ENCODE measurements around the gene RPRD1B. TPM values are rescaled to one million over a fixed set of nuclear protein-coding genes. Genes with fewer than 3 reads are reported as not detected.

RPRD1B gene
- total RNA-seq, 2 experiments from 2014 or later: 54.8 to 55.7 TPM

DNA sequence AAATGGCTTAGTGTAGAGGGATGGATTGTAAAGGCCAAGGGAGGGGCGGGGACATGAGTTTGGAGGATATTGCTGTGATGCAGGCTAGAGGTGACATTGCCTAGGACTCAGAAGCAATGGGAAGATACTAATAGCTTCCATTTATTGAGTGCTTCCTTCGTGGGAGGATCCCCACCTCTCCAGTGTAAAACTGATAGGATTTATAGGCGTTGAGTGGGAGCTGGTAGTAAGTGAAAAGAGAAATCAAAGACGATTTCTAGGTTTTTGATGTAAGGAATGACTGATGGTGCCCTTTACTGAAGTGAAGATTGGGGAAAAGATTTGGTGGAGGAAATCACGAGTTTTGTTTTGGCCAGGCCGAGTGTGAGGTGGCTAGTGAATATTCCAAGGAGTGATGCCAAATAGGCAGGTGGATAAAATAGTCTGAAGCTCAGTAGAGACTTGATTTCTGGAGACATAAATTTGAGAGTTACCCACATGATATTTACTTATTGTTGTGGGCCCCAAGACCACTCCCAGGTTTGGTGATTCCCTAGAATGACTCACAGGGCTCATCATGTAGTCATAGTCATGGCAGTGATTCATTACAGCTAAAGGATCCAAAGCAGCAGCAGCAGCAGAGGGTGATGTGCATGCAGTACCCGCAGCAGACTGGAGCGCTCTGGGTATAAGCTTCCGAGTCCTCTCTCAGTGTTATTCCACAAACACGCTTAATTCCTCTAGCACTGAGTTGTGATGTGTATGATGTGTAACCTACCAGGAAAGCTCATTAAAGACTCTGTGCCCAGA is 10.2 kb downstream of the RPRD1B start:
- ATAC-seq (ENCODE audit: poor library complexity): no peak
- H3K27ac Mint-ChIP-seq: no peak overlapping the region
- Histone ChIP-seq H3K4me1 (ENCODE audit: insufficient read depth, low read length) (peaks cover 3% of the 10 kb centered on the region), H3K27me3 (ENCODE audit: control insufficient read depth in 1 of 2, insufficient read depth in 2 of 2, low read length in 2 of 2) (no peaks in the 10 kb centered on the region), H3K27ac (ENCODE audit: low read depth in 1 of 2, low read length in 2 of 2) (no peak overlapping the region), H3K4me3 (ENCODE audit: low read length) (no peak overlapping the region), H3K36me3 (ENCODE audit: insufficient read depth, low read length) (peaks cover 76% of the 10 kb centered on the region), H3K9me3 (ENCODE audit: control insufficient read depth in 1 of 2, insufficient read depth in 1 of 2, low read length in 2 of 2) (no peaks in the 10 kb centered on the region)
- H3K9me3 Mint-ChIP-seq: no peaks in the 10 kb centered on the region
- DNase-seq: peak in 3 of 14 experiments; percentile 17 to 36 (median 32)
- peaks cover 55% of the 10 kb centered on the region for H3K4me1 Mint-ChIP-seq (ENCODE audit: low read depth)
- no peak overlapping the region for H3K4me3 Mint-ChIP-seq
- peaks cover 91% of the 10 kb centered on the region for H3K36me3 Mint-ChIP-seq (ENCODE audit: low read depth)
- intact Hi-C loops (cut with DNase I, micrococcal nuclease): no loop called here
- no peaks in the 10 kb centered on the region for H3K27me3 Mint-ChIP-seq
- POLR2A ChIA-PET: interaction anchor here (1.8 kb wide), 1 partner anchor 10 kb away, joined by 7 read pairs; the partner anchor contains the start of genes RPRD1B and TTI1
- CTCF ChIA-PET: interaction anchor here (1.3 to 3.4 kb wide), 2 partner anchors 9 to 14 kb away, joined by 6 to 11 read pairs; no protein-coding TSS in a partner anchor
- TF ChIP-seq, protein P1, sequence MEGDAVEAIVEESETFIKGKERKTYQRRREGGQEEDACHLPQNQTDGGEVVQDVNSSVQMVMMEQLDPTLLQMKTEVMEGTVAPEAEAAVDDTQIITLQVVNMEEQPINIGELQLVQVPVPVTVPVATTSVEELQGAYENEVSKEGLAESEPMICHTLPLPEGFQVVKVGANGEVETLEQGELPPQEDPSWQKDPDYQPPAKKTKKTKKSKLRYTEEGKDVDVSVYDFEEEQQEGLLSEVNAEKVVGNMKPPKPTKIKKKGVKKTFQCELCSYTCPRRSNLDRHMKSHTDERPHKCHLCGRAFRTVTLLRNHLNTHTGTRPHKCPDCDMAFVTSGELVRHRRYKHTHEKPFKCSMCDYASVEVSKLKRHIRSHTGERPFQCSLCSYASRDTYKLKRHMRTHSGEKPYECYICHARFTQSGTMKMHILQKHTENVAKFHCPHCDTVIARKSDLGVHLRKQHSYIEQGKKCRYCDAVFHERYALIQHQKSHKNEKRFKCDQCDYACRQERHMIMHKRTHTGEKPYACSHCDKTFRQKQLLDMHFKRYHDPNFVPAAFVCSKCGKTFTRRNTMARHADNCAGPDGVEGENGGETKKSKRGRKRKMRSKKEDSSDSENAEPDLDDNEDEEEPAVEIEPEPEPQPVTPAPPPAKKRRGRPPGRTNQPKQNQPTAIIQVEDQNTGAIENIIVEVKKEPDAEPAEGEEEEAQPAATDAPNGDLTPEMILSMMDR (IDR thresholded peaks at IDR 0.05): no peak

DNA sequence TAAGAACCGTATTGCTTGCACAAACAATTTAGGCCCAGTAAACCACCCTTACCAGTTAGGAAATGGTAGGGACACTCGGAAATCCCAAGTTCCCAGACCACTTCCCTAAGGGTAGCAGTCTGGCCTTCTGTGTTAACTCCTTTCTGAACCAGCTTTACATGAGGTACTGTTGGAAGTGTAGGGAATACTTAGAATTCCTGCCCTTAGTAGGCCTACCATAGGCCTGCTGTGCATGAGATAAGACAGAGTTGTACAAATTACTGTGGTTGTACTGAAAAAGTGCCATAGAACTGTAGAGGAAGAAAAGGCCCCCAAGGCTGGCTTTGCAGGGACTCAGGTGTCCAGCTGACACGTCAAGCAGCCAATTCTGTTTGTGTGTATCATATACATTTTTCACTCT is 11.1 kb downstream of the RPRD1B start:
- TF ChIP-seq, protein P1 (IDR thresholded peaks at IDR 0.05): no peak
- Mint-ChIP-seq H3K9me3 (no peaks in the 10 kb centered on the region), H3K4me3 (no peak overlapping the region), H3K27ac (no peak overlapping the region), H3K27me3 (no peaks in the 10 kb centered on the region), H3K36me3 (ENCODE audit: low read depth) (peaks cover 90% of the 10 kb centered on the region), H3K4me1 (ENCODE audit: low read depth) (peaks cover 57% of the 10 kb centered on the region)
- intact Hi-C loops (cut with DNase I, micrococcal nuclease): no loop called here
- DNase-seq (no peak), ATAC-seq (ENCODE audit: poor library complexity) (no peak)
- Histone ChIP-seq H3K9me3 (ENCODE audit: control insufficient read depth in 1 of 2, insufficient read depth in 1 of 2, low read length in 2 of 2) (no peaks in the 10 kb centered on the region), H3K36me3 (ENCODE audit: insufficient read depth, low read length) (peaks cover 81% of the 10 kb centered on the region), H3K27me3 (ENCODE audit: control insufficient read depth in 1 of 2, insufficient read depth in 2 of 2, low read length in 2 of 2) (no peaks in the 10 kb centered on the region), H3K4me1 (ENCODE audit: insufficient read depth, low read length) (peaks cover 3% of the 10 kb centered on the region), H3K4me3 (ENCODE audit: low read length) (no peak overlapping the region), H3K27ac (ENCODE audit: low read depth in 1 of 2, low read length in 2 of 2) (no peak overlapping the region)
- POLR2A ChIA-PET: no interaction called here
- CTCF ChIA-PET: interaction anchor here (1.3 to 3.4 kb wide), 2 partner anchors 8 to 13 kb away, joined by 6 to 11 read pairs; no protein-coding TSS in a partner anchor

DNA sequence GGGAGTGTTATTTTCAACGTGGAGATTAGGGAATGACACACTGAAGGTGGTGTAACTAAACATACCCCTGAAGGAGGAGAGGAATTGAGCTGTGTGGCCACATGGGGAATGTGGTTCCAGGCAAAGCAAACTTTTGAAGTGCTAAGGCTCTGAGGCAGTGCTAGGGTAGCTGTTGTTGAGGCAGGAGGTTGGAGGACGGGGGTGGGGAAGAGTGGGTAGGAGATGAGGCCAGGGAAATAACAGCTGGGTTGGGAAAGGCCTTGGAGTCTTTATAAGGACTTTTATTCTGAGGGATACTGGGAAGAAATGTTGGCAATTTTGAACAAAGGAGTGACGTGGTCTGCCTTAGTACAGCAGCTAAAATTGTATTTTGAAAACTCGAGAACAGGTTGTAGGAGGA is 13.0 kb downstream of the RPRD1B start:
- ChIA-PET CTCF (interaction anchor here (3.4 kb wide), 1 partner anchor 11 kb away, joined by 11 read pairs; no protein-coding TSS in a partner anchor), POLR2A (interaction anchor here (1.8 kb wide), 1 partner anchor 13 kb away, joined by 8 read pairs; the partner anchor contains the start of genes RPRD1B and TTI1)
- TF ChIP-seq, protein P1 (IDR thresholded peaks at IDR 0.05): no peak
- DNase-seq (no peak), ATAC-seq (ENCODE audit: poor library complexity) (no peak)
- H3K9me3 ChIP-seq (ENCODE audit: control insufficient read depth in 1 of 2, insufficient read depth in 1 of 2, low read length in 2 of 2): no peaks in the 10 kb centered on the region
- peaks cover 93% of the 10 kb centered on the region for H3K36me3 Mint-ChIP-seq (ENCODE audit: low read depth)
- no peaks in the 10 kb centered on the region for H3K27me3 ChIP-seq (ENCODE audit: control insufficient read depth in 1 of 2, insufficient read depth in 2 of 2, low read length in 2 of 2)
- H3K36me3 ChIP-seq (ENCODE audit: insufficient read depth, low read length): peaks cover 83% of the 10 kb centered on the region
- no peaks in the 10 kb centered on the region for H3K9me3 Mint-ChIP-seq
- H3K27ac Mint-ChIP-seq: peak overlapping the region; percentile 34
- no peaks in the 10 kb centered on the region for H3K27me3 Mint-ChIP-seq
- intact Hi-C loops (cut with DNase I, micrococcal nuclease): no loop called here
- no peak overlapping the region for H3K27ac ChIP-seq (ENCODE audit: low read depth in 1 of 2, low read length in 2 of 2)
- H3K4me3 ChIP-seq (ENCODE audit: low read length): no peak overlapping the region
- H3K4me1 ChIP-seq (ENCODE audit: insufficient read depth, low read length): peaks cover 3% of the 10 kb centered on the region
- H3K4me1 Mint-ChIP-seq (ENCODE audit: low read depth): peaks cover 53% of the 10 kb centered on the region
- H3K4me3 Mint-ChIP-seq: no peak overlapping the region

All from CD4-positive, alpha-beta T cell (primary cell).